Smooth muscle cell (in vitro differentiated cells): ENCODE results near the gene POLG. TPM values are rescaled to one million over a fixed set of nuclear protein-coding genes. Genes with fewer than 3 reads are reported as not detected.

ENCODE experiments used
- DNase-seq: peaks from one replicate; lab custom pipeline; 2025; ENCODE audit not compliant: unreplicated experiment; lab: John Stamatoyannopoulos, UW
- H2AFZ ChIP-seq: fragments of 200-600 bp; sonication (generic); 2 replicates; pipeline ENCODE4 v1.6.0; 2016; ENCODE audit warnings: antibody characterized with exemption, low read depth, mild to moderate bottlenecking
- H3F3A ChIP-seq: fragments of 200-600 bp; sonication (generic); 2 replicates; pipeline ENCODE4 v1.6.0; 2017; ENCODE audit warnings: antibody characterized with exemption, low read depth
- H3K27ac ChIP-seq: fragments of 200-600 bp; sonication (generic); 2 replicates; pipeline ENCODE4 v1.5.1; 2016; ENCODE audit warnings: low read depth, mild to moderate bottlenecking
- H3K27me3 ChIP-seq: fragments of 200-600 bp; sonication (generic); 2 replicates; pipeline ENCODE4 v1.6.1; 2016; ENCODE audit warnings: low read depth, mild to moderate bottlenecking
- H3K36me3 ChIP-seq: fragments of 200-600 bp; sonication (generic); 2 replicates; pipeline ENCODE4 v1.5.1; 2016; ENCODE audit warnings: low read depth
- H3K4me1 ChIP-seq: fragments of 200-600 bp; sonication (generic); 2 replicates; pipeline ENCODE4 v1.5.1; 2016; ENCODE audit warnings: low read depth
- H3K4me2 ChIP-seq: fragments of 200-600 bp; sonication (generic); 2 replicates; pipeline ENCODE4 v1.6.0; 2016; ENCODE audit warnings: mild to moderate bottlenecking
- H3K4me3 ChIP-seq: fragments of 200-600 bp; sonication (generic); 2 replicates; pipeline ENCODE4 v1.5.1; 2016; ENCODE audit warnings: mild to moderate bottlenecking
- H3K79me2 ChIP-seq: fragments of 200-600 bp; sonication (generic); 2 replicates; pipeline ENCODE4 v1.6.0; 2016; ENCODE audit warnings: low read depth, mild to moderate bottlenecking
- H3K9ac ChIP-seq: fragments of 200-600 bp; sonication (generic); 2 replicates; pipeline ENCODE4 v1.6.0; 2016; ENCODE audit warnings: low read depth
- H3K9me3 ChIP-seq: fragments of 200-600 bp; sonication (generic); replicated peaks from 2 replicates; pipeline ENCODE4 v1.5.1; 2016; ENCODE audit warnings: low read depth
- H4K20me1 ChIP-seq: fragments of 200-600 bp; sonication (generic); 2 replicates; pipeline ENCODE4 v1.6.0; 2016; ENCODE audit warnings: low read depth
- CTCF ChIP-seq: fragments of 200-600 bp; sonication (generic); IDR thresholded peaks from 2 replicates; pipeline ENCODE4 v1.5.1; 2017; ENCODE audit warnings: borderline replicate concordance, mild to moderate bottlenecking, antibody characterized with exemption; ENCODE audit not compliant: insufficient read depth, poor library complexity, severe bottlenecking
- WGBS: methylation state at CpG from one replicate; pipeline ENCODE4 v1.1.7; 2016; ENCODE audit warnings: low lambda C conversion rate; 5-methylcytosine and 5-hydroxymethylcytosine counted together
- polyA plus RNA-seq: library from polyadenylated mRNA; unstranded; fragments of >200 nt; fragmentation: Nextera tagmentation; extraction: Ambion mirVana; gene quantifications from 2 replicates; pipeline ENCODE4 v1.2.1, GENCODE V29; 2016
- total RNA-seq: library from RNA; depleted of rRNA; stranded (reverse); fragments of >200 nt; gene quantifications from 2 replicates; pipeline ENCODE4 v1.2.3, GENCODE V29; 2014

POLG gene
- total and polyA plus RNA-seq, 2 experiments from 2014 or later: 34.3 to 41.6 TPM

- Histone ChIP-seq H3K4me3 (no peak overlapping the region), H3K79me2 (no peaks in the 10 kb centered on the region), H3K4me2 (no peak overlapping the region), H4K20me1 (no peaks in the 10 kb centered on the region), H3K9ac (no peak overlapping the region), H3K36me3 (no peaks in the 10 kb centered on the region), H3K27ac (no peak overlapping the region), H3K4me1 (peaks cover 1% of the 10 kb centered on the region), H3K27me3 (peaks cover 100% of the 10 kb centered on the region), H3K9me3 (no peaks in the 10 kb centered on the region), H3F3A (no peaks in the 10 kb centered on the region), H2AFZ (no peak overlapping the region)
- DNase-seq: no peak
- TF ChIP-seq CTCF: no peak
- 28% methylated on average over 17 of the region's 22 CpGs for WGBS
Observed at GRCh38 chr15:89365462-89366065, 30.9 kb upstream of the POLG start.

GRCh38 chr15:89364741-89365450 lies 30.3 kb upstream of the POLG start:
- Histone ChIP-seq H3K4me3 (no peak overlapping the region), H3K4me2 (no peak overlapping the region), H3K27me3 (peaks cover 100% of the 10 kb centered on the region), H3F3A (no peaks in the 10 kb centered on the region), H3K36me3 (no peaks in the 10 kb centered on the region), H2AFZ (no peak overlapping the region), H3K27ac (no peak overlapping the region), H3K79me2 (no peaks in the 10 kb centered on the region), H4K20me1 (no peaks in the 10 kb centered on the region), H3K9ac (no peak overlapping the region), H3K9me3 (no peaks in the 10 kb centered on the region), H3K4me1 (no peaks in the 10 kb centered on the region)
- DNase-seq: no peak
- TF ChIP-seq CTCF: no peak
- 43% methylated on average over 13 of the region's 13 CpGs for WGBS

- Histone ChIP-seq H3K4me1 (no peaks in the 10 kb centered on the region), H3K27ac (no peak overlapping the region), H2AFZ (no peak overlapping the region), H3K79me2 (no peaks in the 10 kb centered on the region), H3K36me3 (no peaks in the 10 kb centered on the region), H3K9ac (no peak overlapping the region), H3K9me3 (no peaks in the 10 kb centered on the region), H4K20me1 (no peaks in the 10 kb centered on the region), H3K4me3 (no peak overlapping the region), H3K4me2 (no peak overlapping the region), H3K27me3 (peaks cover 100% of the 10 kb centered on the region), H3F3A (no peaks in the 10 kb centered on the region)
- no peak for TF ChIP-seq CTCF
- 47% methylated on average over 6 of the region's 6 CpGs for WGBS
- DNase-seq: no peak
Observed at GRCh38 chr15:89364341-89364740, 29.7 kb upstream of the POLG start.
